SK-N-SH (cell line): Measurements from ENCODE around the gene CCDC57. TPM values are rescaled to one million over a fixed set of nuclear protein-coding genes. Genes with fewer than 3 reads are reported as not detected.

Experiments used
- CTCF ChIA-PET: fragments of 300-600, 350-600 bp; formaldehyde crosslinking; extraction: SDS; loops from one replicate; lab custom pipeline; 2021; lab: Yijun Ruan, JAX
- POLR2A ChIA-PET: fragments of 350-600 bp; sonication (Branson Sonifier 250); formaldehyde crosslinking; extraction: SDS; loops from one replicate; lab custom pipeline; 2020; ENCODE audit warnings: antibody characterized with exemption, inconsistent platforms; lab: Yijun Ruan, JAX
- DNase-seq: peaks from one replicate; pipeline ENCODE4 v3.0.0; 2012
- H2AFZ ChIP-seq: fragments of 200-600 bp; sonication (generic); 2 replicates; pipeline ENCODE4 v1.8.1; 2016; ENCODE audit warnings: antibody characterized with exemption, mild to moderate bottlenecking, low read depth
- H3F3A ChIP-seq: fragments of 200-600 bp; sonication (generic); replicated peaks from 2 replicates; pipeline ENCODE3; 2016; ENCODE audit warnings: antibody characterized with exemption, mild to moderate bottlenecking; ENCODE audit not compliant: insufficient read depth
- H3K27ac ChIP-seq, 2 experiments: fragments of 200-500 bp in 1 of 2; fragments of 200-600 bp in 1 of 2; sonication (Bioruptor generic) in 1 of 2; sonication (generic), shearing (Covaris generic) in 1 of 2; 2 replicates each; pipeline versions ENCODE4 v1.5.1 to v1.6.1; 2014 to 2016; ENCODE audit warnings: low read depth in 2 of 2, inconsistent platforms in 1 of 2, low read length in 1 of 2, mild to moderate bottlenecking in 1 of 2, mixed read lengths in 1 of 2
- H3K27me3 ChIP-seq: fragments of 200-600 bp; sonication (generic), shearing (Covaris generic); 2 replicates; pipeline ENCODE4 v1.6.1; 2016; ENCODE audit warnings: mixed run types; ENCODE audit not compliant: insufficient read depth
- H3K36me3 ChIP-seq, 2 experiments: fragments of 200-500 bp in 1 of 2; fragments of 200-600 bp in 1 of 2; sonication (Bioruptor generic) in 1 of 2; sonication (generic) in 1 of 2; replicated peaks in 1 of 2; 2 replicates each; pipeline versions ENCODE3 to v1.5.1; 2014 to 2016; ENCODE audit warnings: low read length in 1 of 2, mild to moderate bottlenecking in 1 of 2; ENCODE audit not compliant: insufficient read depth in 2 of 2, control insufficient read depth in 1 of 2
- H3K4me1 ChIP-seq, 2 experiments: fragments of 200-500 bp in 1 of 2; fragments of 200-600 bp in 1 of 2; sonication (Bioruptor generic) in 1 of 2; sonication (generic), shearing (Covaris generic) in 1 of 2; 2 replicates each; pipeline versions ENCODE4 v1.5.1 to v1.6.1; 2014 to 2016; ENCODE audit warnings: low read depth in 1 of 2, low read length in 1 of 2, mixed run types in 1 of 2; ENCODE audit not compliant: insufficient read depth in 2 of 2, control insufficient read depth in 1 of 2
- H3K4me2 ChIP-seq: fragments of 200-600 bp; sonication (generic), shearing (Covaris generic); 2 replicates; pipeline ENCODE4 v1.6.1; 2017; ENCODE audit warnings: mixed run types
- H3K4me3 ChIP-seq, 2 experiments: fragments of 200-500 bp in 1 of 2; fragments of 200-600 bp in 1 of 2; sonication (Bioruptor generic) in 1 of 2; sonication (generic), shearing (Covaris generic) in 1 of 2; 2 replicates each; pipeline versions ENCODE4 v1.5.1 to v1.8.1; 2014 to 2016; ENCODE audit warnings: low read depth in 2 of 2, inconsistent platforms in 1 of 2, low read length in 1 of 2, mild to moderate bottlenecking in 1 of 2, mixed read lengths in 1 of 2, moderate library complexity in 1 of 2
- H3K79me2 ChIP-seq: fragments of 200-600 bp; sonication (generic); 2 replicates; pipeline ENCODE4 v1.8.1; 2017; ENCODE audit warnings: mild to moderate bottlenecking; ENCODE audit not compliant: insufficient read depth
- H3K9ac ChIP-seq: fragments of 200-600 bp; sonication (generic); 2 replicates; pipeline ENCODE4 v1.6.1; 2017; ENCODE audit warnings: mixed run types
- H3K9me2 ChIP-seq: fragments of 200-600 bp; sonication (generic); 2 replicates; pipeline ENCODE4 v1.6.1; 2017; ENCODE audit warnings: mixed run types
- H3K9me3 ChIP-seq: fragments of 200-600 bp; sonication (generic); 2 replicates; pipeline ENCODE4 v1.6.1; 2017; ENCODE audit warnings: mixed run types, mild to moderate bottlenecking, moderate library complexity
- H4K20me1 ChIP-seq: fragments of 200-600 bp; sonication (generic); 2 replicates; pipeline ENCODE4 v1.6.1; 2017; ENCODE audit warnings: mild to moderate bottlenecking, mixed run types; ENCODE audit not compliant: insufficient read depth
- ELF1 ChIP-seq: IDR thresholded peaks from 2 replicates; pipeline ENCODE4 v1.4.0; 2012
- EP300 ChIP-seq, 2 experiments: IDR thresholded peaks; 2 replicates each; pipeline versions ENCODE4 v1.4.0 to v1.6.1; 2012; ENCODE audit warnings: borderline replicate concordance in 1 of 2, low read depth in 1 of 2, low read length in 1 of 2
- FOSL2 ChIP-seq: IDR thresholded peaks from 2 replicates; pipeline ENCODE4 v1.4.0; 2012; ENCODE audit warnings: low read depth, mild to moderate bottlenecking, moderate library complexity, borderline replicate concordance
- FOXM1 ChIP-seq: IDR thresholded peaks from 2 replicates; pipeline ENCODE4 v1.4.0; 2012; ENCODE audit warnings: low read depth, mild to moderate bottlenecking
- MEF2A ChIP-seq: IDR thresholded peaks from 2 replicates; pipeline ENCODE4 v1.4.0; 2012; ENCODE audit warnings: low read depth, borderline replicate concordance
- NFIC ChIP-seq: IDR thresholded peaks from 2 replicates; pipeline ENCODE4 v1.4.0; 2012; ENCODE audit warnings: borderline replicate concordance
- POLR2AphosphoS5 ChIP-seq: IDR thresholded peaks from 2 replicates; pipeline ENCODE4 v1.6.1; 2012; ENCODE audit warnings: low read depth, low read length
- RAD21 ChIP-seq: IDR thresholded peaks from 2 replicates; pipeline ENCODE4 v1.6.1; 2012; ENCODE audit warnings: mild to moderate bottlenecking, low read length
- RCOR1 ChIP-seq: fragments of 150-350 bp; IDR thresholded peaks from 2 replicates; pipeline ENCODE4 v1.6.1; 2017; ENCODE audit warnings: antibody characterized with exemption, low read length
- RFX5 ChIP-seq: IDR thresholded peaks from 2 replicates; pipeline ENCODE4 v1.6.1; 2012; ENCODE audit warnings: mild to moderate bottlenecking, improper control_type of control experiment, low read length
- RXRA ChIP-seq: IDR thresholded peaks from 2 replicates; pipeline ENCODE4 v1.4.0; 2012; ENCODE audit warnings: low read depth, mild to moderate bottlenecking, borderline replicate concordance
- TAF1 ChIP-seq: IDR thresholded peaks from 2 replicates; pipeline ENCODE4 v1.6.1; 2012; ENCODE audit warnings: low read depth, mild to moderate bottlenecking, low read length, moderate library complexity, borderline replicate concordance
- TCF12 ChIP-seq: IDR thresholded peaks from 2 replicates; pipeline ENCODE4 v1.4.0; 2012
- TEAD4 ChIP-seq: IDR thresholded peaks from 2 replicates; pipeline ENCODE4 v1.4.0; 2012; ENCODE audit warnings: mild to moderate bottlenecking, borderline replicate concordance; ENCODE audit not compliant: insufficient read depth
- USF1 ChIP-seq: IDR thresholded peaks from 2 replicates; pipeline ENCODE4 v1.4.0; 2012; ENCODE audit warnings: low read depth, borderline replicate concordance
- WGBS: methylation state at CpG from one replicate; pipeline ENCODE4 v1.1.6; 2017; ENCODE audit warnings: low lambda C conversion rate; 5-methylcytosine and 5-hydroxymethylcytosine counted together
- polyA plus RNA-seq, 3 experiments: library from polyadenylated mRNA; depleted of rRNA; stranded (reverse); fragments of >200 nt; gene quantifications; 2 replicates each; pipeline ENCODE4 v1.2.3, GENCODE V29; 2012
- TF ChIP-seq, protein P1 (sequence below): fragments of 200-600 bp; sonication (generic); IDR thresholded peaks from 2 replicates; pipeline ENCODE4 v1.6.1; 2017; ENCODE audit warnings: antibody characterized with exemption, mild to moderate bottlenecking, moderate library complexity
- TF ChIP-seq, protein P2 (sequence below): IDR thresholded peaks from 2 replicates; pipeline ENCODE4 v1.4.0; 2012; ENCODE audit warnings: low read depth, borderline replicate concordance
- TF ChIP-seq, protein P3 (sequence below): IDR thresholded peaks from 2 replicates; pipeline ENCODE4; 2012

The CCDC57 gene
- polyA plus RNA-seq, 1 of the 3 experiments (the other 2 are of a cell fraction) = 68.6 TPM

DNA sequence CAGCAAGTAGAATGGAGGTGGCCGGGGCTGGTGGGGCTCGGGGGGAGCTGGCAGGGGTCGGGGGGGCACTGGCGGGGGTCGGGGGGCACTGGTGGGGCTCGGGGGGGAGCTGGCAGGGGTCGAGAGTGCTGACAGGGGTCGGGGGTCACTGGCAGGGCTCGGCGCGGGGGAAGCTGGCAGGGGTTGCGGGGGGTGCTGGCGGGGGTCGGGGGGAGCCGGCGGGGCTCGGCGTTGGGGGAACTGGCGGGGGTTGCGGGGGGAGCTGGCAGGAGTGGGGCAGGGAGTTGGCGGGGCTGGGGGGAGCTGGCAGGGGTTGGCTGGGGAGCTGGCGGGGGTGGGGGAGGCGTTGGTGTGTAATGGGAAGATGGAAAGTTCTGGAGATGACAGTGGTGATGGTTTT, 25.1 kb downstream of the CCDC57 start:
- CTCF ChIA-PET = interaction anchor here (0.7 to 2.8 kb wide), 2 partner anchors 18 to 245 kb away, joined by 3 to 16 read pairs; no protein-coding TSS in a partner anchor
- no peak overlapping the region for H3K4me2 ChIP-seq
- POLR2A ChIA-PET = no interaction called here
- H3K4me1 ChIP-seq = no peaks in the 10 kb centered on the region
- 96% methylated on average over 23 of the region's 23 CpGs for whole genome bisulfite sequencing
- no peaks in the 10 kb centered on the region for H3K9me2 ChIP-seq
- H3K27me3 ChIP-seq = no peaks in the 10 kb centered on the region
- no peak overlapping the region for H2AFZ ChIP-seq
- H3K27ac ChIP-seq = no peak overlapping the region
- H4K20me1 ChIP-seq = no peaks in the 10 kb centered on the region
- H3K36me3 ChIP-seq = peaks cover 14 to 35% of the 10 kb centered on the region in 2 experiments
- H3K4me3 ChIP-seq = no peak overlapping the region
- no peaks in the 10 kb centered on the region for H3K79me2 ChIP-seq
- no peaks in the 10 kb centered on the region for H3K9me3 ChIP-seq
- no peaks in the 10 kb centered on the region for H3F3A ChIP-seq
- TF ChIP-seq NFIC = no peak
- TF ChIP-seq RFX5 = no peak
- TF ChIP-seq RCOR1 = no peak
- no peak for TF ChIP-seq TAF1
- TF ChIP-seq RXRA = no peak
- TF ChIP-seq FOSL2 = no peak
- no peak for TF ChIP-seq MEF2A
- no peak for TF ChIP-seq TCF12
- no peak overlapping the region for H3K9ac ChIP-seq
- no peak for DNase-seq

DNA sequence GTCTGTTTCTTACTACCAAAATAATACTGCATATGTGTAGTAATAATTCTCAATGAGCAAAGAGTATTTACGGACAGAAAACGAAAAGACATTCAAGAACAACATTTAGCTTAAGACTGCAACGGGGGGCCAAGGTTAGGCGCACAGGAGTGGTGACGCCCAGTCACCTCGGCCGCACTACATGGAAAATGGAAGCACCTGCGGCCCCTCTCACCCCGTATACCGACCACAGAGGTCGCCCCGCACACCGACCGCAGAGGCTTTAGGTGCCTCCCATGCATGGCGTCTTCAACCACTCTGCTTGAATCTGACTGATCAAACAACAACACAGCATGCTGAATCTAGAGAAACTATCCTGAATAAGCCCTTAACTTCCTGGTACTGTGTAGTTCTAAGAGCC, 26.4 kb downstream of the CCDC57 start:
- POLR2A ChIA-PET = interaction anchor here (1.2 kb wide), 1 partner anchor 29 kb away, joined by 3 read pairs; no protein-coding TSS in a partner anchor
- Histone ChIP-seq H3K36me3 (peaks cover 14 to 33% of the 10 kb centered on the region in 2 experiments), H3K4me2 (no peak overlapping the region), H3F3A (no peaks in the 10 kb centered on the region), H3K4me3 (no peak overlapping the region), H3K79me2 (no peaks in the 10 kb centered on the region), H3K9ac (no peak overlapping the region), H3K9me3 (no peaks in the 10 kb centered on the region), H3K27me3 (no peaks in the 10 kb centered on the region), H2AFZ (no peak overlapping the region), H3K4me1 (no peaks in the 10 kb centered on the region; a peak in 1 of 4 replicates), H3K27ac (no peak overlapping the region), H3K9me2 (no peaks in the 10 kb centered on the region), H4K20me1 (no peaks in the 10 kb centered on the region)
- no peak for TF ChIP-seq TEAD4
- no peak for TF ChIP-seq RXRA
- TF ChIP-seq EP300 (IDR thresholded peaks at IDR 0.05; ENCODE audit: borderline replicate concordance in 1 of 2, low read depth in 1 of 2, low read length in 1 of 2) = no peak
- no peak for TF ChIP-seq POLR2AphosphoS5
- TF ChIP-seq FOSL2 = no peak
- TF ChIP-seq USF1 = no peak
- TF ChIP-seq, protein P1, sequence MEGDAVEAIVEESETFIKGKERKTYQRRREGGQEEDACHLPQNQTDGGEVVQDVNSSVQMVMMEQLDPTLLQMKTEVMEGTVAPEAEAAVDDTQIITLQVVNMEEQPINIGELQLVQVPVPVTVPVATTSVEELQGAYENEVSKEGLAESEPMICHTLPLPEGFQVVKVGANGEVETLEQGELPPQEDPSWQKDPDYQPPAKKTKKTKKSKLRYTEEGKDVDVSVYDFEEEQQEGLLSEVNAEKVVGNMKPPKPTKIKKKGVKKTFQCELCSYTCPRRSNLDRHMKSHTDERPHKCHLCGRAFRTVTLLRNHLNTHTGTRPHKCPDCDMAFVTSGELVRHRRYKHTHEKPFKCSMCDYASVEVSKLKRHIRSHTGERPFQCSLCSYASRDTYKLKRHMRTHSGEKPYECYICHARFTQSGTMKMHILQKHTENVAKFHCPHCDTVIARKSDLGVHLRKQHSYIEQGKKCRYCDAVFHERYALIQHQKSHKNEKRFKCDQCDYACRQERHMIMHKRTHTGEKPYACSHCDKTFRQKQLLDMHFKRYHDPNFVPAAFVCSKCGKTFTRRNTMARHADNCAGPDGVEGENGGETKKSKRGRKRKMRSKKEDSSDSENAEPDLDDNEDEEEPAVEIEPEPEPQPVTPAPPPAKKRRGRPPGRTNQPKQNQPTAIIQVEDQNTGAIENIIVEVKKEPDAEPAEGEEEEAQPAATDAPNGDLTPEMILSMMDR = no peak
- TF ChIP-seq, protein P2, sequence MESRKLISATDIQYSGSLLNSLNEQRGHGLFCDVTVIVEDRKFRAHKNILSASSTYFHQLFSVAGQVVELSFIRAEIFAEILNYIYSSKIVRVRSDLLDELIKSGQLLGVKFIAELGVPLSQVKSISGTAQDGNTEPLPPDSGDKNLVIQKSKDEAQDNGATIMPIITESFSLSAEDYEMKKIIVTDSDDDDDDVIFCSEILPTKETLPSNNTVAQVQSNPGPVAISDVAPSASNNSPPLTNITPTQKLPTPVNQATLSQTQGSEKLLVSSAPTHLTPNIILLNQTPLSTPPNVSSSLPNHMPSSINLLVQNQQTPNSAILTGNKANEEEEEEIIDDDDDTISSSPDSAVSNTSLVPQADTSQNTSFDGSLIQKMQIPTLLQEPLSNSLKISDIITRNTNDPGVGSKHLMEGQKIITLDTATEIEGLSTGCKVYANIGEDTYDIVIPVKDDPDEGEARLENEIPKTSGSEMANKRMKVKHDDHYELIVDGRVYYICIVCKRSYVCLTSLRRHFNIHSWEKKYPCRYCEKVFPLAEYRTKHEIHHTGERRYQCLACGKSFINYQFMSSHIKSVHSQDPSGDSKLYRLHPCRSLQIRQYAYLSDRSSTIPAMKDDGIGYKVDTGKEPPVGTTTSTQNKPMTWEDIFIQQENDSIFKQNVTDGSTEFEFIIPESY = no peak
- no peak for TF ChIP-seq MEF2A
- TF ChIP-seq, protein P3, sequence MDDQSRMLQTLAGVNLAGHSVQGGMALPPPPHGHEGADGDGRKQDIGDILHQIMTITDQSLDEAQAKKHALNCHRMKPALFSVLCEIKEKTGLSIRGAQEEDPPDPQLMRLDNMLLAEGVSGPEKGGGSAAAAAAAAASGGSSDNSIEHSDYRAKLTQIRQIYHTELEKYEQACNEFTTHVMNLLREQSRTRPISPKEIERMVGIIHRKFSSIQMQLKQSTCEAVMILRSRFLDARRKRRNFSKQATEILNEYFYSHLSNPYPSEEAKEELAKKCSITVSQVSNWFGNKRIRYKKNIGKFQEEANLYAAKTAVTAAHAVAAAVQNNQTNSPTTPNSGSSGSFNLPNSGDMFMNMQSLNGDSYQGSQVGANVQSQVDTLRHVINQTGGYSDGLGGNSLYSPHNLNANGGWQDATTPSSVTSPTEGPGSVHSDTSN = no peak
- TF ChIP-seq FOXM1 = no peak
- no peak for TF ChIP-seq ELF1
- no peak for TF ChIP-seq RAD21
- TF ChIP-seq TAF1 = no peak
- 95% methylated on average over 15 of the region's 15 CpGs for WGBS
- CTCF ChIA-PET = interaction anchor here (1.4 to 2.8 kb wide), 3 partner anchors 19 to 227 kb away, joined by 4 to 16 read pairs (median 5); no protein-coding TSS in a partner anchor
- DNase-seq = no peak
